Measurements from ENCODE around the gene FDXR.
A peak's percentile ranks its signal among the peaks of the same experiment; 100 is the strongest.

Gene FDXR

DNA sequence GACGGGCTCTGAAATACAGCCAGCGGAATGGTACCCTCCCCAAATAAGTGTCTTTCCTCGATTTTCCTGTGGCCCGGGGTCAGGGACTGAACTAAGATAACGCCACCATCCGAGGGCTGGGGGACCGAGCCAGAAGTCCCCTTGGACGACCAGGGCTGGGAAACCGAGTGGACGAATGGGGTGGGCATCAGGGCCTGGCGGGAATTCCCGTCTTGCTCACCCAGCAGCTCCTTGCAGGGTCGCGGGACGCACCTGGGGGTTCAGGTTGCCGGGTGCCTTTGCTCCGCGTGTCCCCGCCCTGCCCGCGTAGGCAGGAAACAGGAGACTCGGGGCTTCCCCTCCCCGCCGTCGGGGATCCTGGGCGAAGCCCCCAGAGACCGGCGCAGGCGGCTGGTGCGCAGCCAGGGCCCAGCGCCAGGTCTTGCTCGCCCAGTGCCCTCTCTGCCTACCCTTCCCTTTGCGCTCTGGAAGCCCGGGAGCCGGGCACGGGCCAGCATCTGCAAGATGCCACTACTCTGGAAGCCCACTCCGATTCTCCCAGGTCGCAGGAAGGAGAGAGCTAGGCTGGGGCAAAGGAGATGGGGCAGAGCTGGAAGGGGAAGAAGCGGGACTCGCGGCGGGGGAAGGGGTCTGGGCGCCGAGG, 12.4 kb downstream of the FDXR start:
- Histone ChIP-seq H3K27me3 (ENCODE audit: insufficient read depth, low read depth) (peaks cover 55% of the 10 kb centered on the region), H3K27ac (no peak overlapping the region), H4K20me1 (ENCODE audit: insufficient read depth) (no peaks in the 10 kb centered on the region), H3K79me2 (ENCODE audit: insufficient read depth, low read depth) (no peaks in the 10 kb centered on the region), H3K36me3 (ENCODE audit: insufficient read depth) (no peaks in the 10 kb centered on the region), H2AFZ (ENCODE audit: low read depth) (no peak overlapping the region), H3K4me2 (no peak overlapping the region), H3K4me3 (IDR thresholded peaks at IDR 0.05; ENCODE audit: insufficient read depth, low read depth, low read length) (no peak overlapping the region), H3K4me1 (ENCODE audit: low read depth, poor library complexity, severe bottlenecking) (peaks cover 9% of the 10 kb centered on the region), H3K9ac (no peak overlapping the region)
- TF ChIP-seq, protein P1, sequence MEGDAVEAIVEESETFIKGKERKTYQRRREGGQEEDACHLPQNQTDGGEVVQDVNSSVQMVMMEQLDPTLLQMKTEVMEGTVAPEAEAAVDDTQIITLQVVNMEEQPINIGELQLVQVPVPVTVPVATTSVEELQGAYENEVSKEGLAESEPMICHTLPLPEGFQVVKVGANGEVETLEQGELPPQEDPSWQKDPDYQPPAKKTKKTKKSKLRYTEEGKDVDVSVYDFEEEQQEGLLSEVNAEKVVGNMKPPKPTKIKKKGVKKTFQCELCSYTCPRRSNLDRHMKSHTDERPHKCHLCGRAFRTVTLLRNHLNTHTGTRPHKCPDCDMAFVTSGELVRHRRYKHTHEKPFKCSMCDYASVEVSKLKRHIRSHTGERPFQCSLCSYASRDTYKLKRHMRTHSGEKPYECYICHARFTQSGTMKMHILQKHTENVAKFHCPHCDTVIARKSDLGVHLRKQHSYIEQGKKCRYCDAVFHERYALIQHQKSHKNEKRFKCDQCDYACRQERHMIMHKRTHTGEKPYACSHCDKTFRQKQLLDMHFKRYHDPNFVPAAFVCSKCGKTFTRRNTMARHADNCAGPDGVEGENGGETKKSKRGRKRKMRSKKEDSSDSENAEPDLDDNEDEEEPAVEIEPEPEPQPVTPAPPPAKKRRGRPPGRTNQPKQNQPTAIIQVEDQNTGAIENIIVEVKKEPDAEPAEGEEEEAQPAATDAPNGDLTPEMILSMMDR (conservative IDR thresholded peaks at IDR 0.05; ENCODE audit: low read depth, low read length): no peak

DNA sequence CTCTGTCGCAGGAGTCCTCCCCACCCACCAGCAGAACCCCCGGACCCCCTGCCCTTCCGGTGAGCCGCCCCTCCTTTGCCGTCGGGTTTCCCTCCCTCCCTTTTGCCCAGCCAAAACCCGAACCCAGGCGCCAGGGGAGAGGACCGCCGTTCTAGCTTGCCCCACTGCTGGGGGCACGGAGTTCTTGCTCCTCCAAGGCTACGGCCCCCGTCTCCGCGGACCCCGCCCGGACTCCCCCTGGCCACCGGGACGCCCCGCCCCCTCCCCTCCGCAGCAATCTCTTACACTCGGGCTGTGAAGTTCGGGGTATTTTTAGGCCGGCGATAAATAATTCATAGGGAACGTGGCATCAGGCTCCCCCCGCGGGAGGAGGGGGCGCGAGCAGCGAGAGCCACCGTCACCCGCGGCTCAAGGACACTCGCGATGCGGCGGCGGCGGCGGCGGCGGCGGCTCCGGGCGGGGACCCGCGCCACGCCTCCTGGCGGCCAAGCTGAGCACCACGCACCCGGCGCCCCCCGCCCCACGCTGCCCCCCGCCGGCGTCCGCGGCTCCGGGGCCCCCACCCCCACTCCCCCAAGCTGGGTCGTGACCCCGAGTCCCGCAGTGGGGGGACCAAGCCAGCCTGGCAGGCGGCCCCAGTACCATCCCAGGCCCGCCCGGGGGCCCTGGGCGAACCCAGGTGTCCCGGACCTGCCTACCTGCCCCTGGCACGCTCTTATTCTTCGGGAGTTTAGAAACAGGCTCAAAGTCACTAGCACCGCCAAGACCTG, 13.2 kb downstream of the FDXR start, which contains the start of gene GRIN2C:
TSS of gene GRIN2C (minus strand) at position 427 of the 770 bp plus-strand sequence. CDS start 4,793 bp downstream, outside the sequence.
- H2AFZ ChIP-seq (ENCODE audit: low read depth): no peak within 1 kb of the TSS
- H4K20me1 ChIP-seq (ENCODE audit: insufficient read depth): no peaks in the 10 kb centered on the region
- 0 out of 2 replicates have a peak within 1 kb of the TSS, but pooled peaks have one; percentile 29 for H3K4me2 ChIP-seq
- no peak within 1 kb of the TSS for H3K9ac ChIP-seq
- no peaks in the 10 kb centered on the region for H3K79me2 ChIP-seq (ENCODE audit: insufficient read depth, low read depth)
- no peaks in the 10 kb centered on the region for H3K36me3 ChIP-seq (ENCODE audit: insufficient read depth)
- TF ChIP-seq, protein P1 (conservative IDR thresholded peaks at IDR 0.05; ENCODE audit: low read depth, low read length): no peak; the same call in 1 of the 2 replicates
- no peak within 1 kb of the TSS for H3K27ac ChIP-seq
- H3K27me3 ChIP-seq (ENCODE audit: insufficient read depth, low read depth): peaks cover 63% of the 10 kb centered on the region
- H3K4me3 ChIP-seq (IDR thresholded peaks at IDR 0.05; ENCODE audit: insufficient read depth, low read depth, low read length): no peak within 1 kb of the TSS
- H3K4me1 ChIP-seq (ENCODE audit: low read depth, poor library complexity, severe bottlenecking): peaks cover 9% of the 10 kb centered on the region

DNA sequence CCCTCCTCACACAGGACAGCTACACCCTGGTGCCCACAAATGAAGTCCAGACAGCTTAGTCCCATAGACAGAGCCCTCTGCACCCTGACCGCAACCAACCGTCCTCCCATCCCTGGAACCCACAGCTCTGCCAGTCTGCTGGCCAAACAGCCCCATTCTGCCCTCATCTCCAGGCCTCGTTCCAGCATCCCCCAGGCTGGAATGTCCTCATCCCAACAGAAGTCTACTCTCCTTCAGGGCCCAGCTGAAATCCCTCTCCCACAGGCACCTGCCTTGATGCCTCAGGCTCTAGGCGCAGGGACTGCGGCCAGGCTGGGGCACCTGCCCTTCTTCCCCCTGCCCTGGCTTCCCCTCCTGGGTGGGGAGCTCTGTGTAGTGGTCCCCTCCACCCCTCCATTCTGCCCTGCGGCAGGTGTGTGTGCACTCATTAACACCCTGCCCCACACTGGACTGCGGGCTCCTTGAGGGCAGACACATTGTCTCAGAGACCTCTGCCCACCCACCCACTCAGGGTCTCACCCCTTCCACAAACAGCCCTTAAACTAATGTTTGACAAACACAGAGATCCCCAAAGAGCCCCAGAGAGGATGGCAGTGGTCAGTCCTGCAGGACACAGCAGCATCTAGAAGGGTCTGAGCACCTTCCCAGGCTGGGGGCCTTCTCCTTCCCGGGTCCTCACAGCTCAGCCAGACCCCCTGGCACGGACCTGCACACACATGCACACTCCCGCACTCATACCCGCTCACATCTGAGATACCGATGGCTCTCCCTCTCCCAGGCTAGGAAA, 13.9 kb downstream of the FDXR start:
- H3K27ac ChIP-seq: no peak overlapping the region
- H3K4me3 ChIP-seq (IDR thresholded peaks at IDR 0.05; ENCODE audit: insufficient read depth, low read depth, low read length): no peak overlapping the region
- TF ChIP-seq, protein P1 (conservative IDR thresholded peaks at IDR 0.05; ENCODE audit: low read depth, low read length): no peak
- peaks cover 70% of the 10 kb centered on the region for H3K27me3 ChIP-seq (ENCODE audit: insufficient read depth, low read depth)
- no peaks in the 10 kb centered on the region for H4K20me1 ChIP-seq (ENCODE audit: insufficient read depth)
- no peak overlapping the region for H3K9ac ChIP-seq
- H2AFZ ChIP-seq (ENCODE audit: low read depth): no peak overlapping the region
- H3K36me3 ChIP-seq (ENCODE audit: insufficient read depth): no peaks in the 10 kb centered on the region
- no peaks in the 10 kb centered on the region for H3K79me2 ChIP-seq (ENCODE audit: insufficient read depth, low read depth)
- no peak overlapping the region for H3K4me2 ChIP-seq
- peaks cover 9% of the 10 kb centered on the region for H3K4me1 ChIP-seq (ENCODE audit: low read depth, poor library complexity, severe bottlenecking)

DNA sequence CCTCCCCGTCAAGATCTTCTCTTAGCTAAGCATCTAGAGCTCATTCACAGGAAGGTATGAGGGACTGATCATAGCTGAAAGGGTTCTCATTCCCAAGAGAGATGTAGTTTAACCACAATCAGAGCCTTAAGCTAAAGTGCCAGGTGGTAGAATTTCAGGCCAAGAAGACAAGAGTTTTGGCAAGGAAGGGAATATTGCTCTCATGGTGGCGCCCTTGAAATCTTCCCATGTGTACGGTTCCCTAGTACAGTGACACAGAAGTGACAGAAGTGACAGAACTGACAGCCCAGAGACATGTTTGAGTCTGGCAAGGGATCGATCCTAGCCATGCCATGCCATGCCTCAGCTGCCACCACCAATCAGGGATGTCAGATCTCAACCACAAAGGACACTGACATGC, 15.6 kb downstream of the FDXR start:
- Histone ChIP-seq H3K4me1 (ENCODE audit: low read depth, poor library complexity, severe bottlenecking) (peaks cover 9% of the 10 kb centered on the region), H2AFZ (ENCODE audit: low read depth) (no peak overlapping the region), H3K4me2 (no peak overlapping the region), H3K27ac (no peak overlapping the region), H3K79me2 (ENCODE audit: insufficient read depth, low read depth) (no peaks in the 10 kb centered on the region), H3K27me3 (ENCODE audit: insufficient read depth, low read depth) (peaks cover 79% of the 10 kb centered on the region), H3K4me3 (IDR thresholded peaks at IDR 0.05; ENCODE audit: insufficient read depth, low read depth, low read length) (no peak overlapping the region), H4K20me1 (ENCODE audit: insufficient read depth) (no peaks in the 10 kb centered on the region), H3K9ac (no peak overlapping the region), H3K36me3 (ENCODE audit: insufficient read depth) (no peaks in the 10 kb centered on the region)
- TF ChIP-seq, protein P1 (conservative IDR thresholded peaks at IDR 0.05; ENCODE audit: low read depth, low read length): no peak
